ENCODE measurements around the gene C4BPB. TPM values are rescaled to one million over a fixed set of nuclear protein-coding genes. Genes with fewer than 3 reads are reported as not detected.

C4BPB gene
- total RNA-seq, 1 experiment from 2014 or later: not detected

- no peak overlapping the region for H2BK12ac ChIP-seq (ENCODE audit: insufficient read length, low read depth, low read length)
- H3K4me3 Mint-ChIP-seq: no peak overlapping the region
- H4K20me1 ChIP-seq (ENCODE audit: control insufficient read depth, insufficient read depth, insufficient read length): no peaks in the 10 kb centered on the region
These were observed 41.8 kb downstream of the C4BPB start for GRCh38 chr1:207130252-207131036.

More at GRCh38 chr1:207130252-207131036, 41.8 kb downstream of the C4BPB start:
- DNase-seq: no peak
- H2BK5ac ChIP-seq (ENCODE audit: insufficient read length, low read length): no peak overlapping the region
- Mint-ChIP-seq H3K9me3 (peaks cover 9 to 11% of the 10 kb centered on the region in 2 experiments), H3K4me1 (peaks cover 5% of the 10 kb centered on the region in 2 experiments; a peak in 3 of 4 replicates), H3K36me3 (ENCODE audit: insufficient read depth in 1 of 3, low read depth in 3 of 3) (peaks cover 0 to 14% (median 0%) of the 10 kb centered on the region in 3 experiments; a peak in 3 of 7 replicates), H3K27me3 (ENCODE audit: low read depth) (no peaks in the 10 kb centered on the region), H3K27ac (no peak overlapping the region)
- H3K56ac ChIP-seq (ENCODE audit: insufficient read length, low read depth, low read length): no peak overlapping the region
- no peak overlapping the region for H3K27ac ChIP-seq (ENCODE audit: insufficient read length, low read depth, low read length)
- H2BK20ac ChIP-seq (ENCODE audit: low read depth, low read length, poor library complexity, severe bottlenecking): no peak overlapping the region
- no peak overlapping the region for H3T11ph ChIP-seq (ENCODE audit: low read length)
- no peak overlapping the region for H3K18ac ChIP-seq (ENCODE audit: insufficient read length, low read depth, low read length)
- no peaks in the 10 kb centered on the region for H3K23me2 ChIP-seq (ENCODE audit: insufficient read length, low read depth, low read length, poor library complexity, severe bottlenecking)
- H4K8ac ChIP-seq (replicated peaks; ENCODE audit: insufficient read length, low read depth, low read length): no peak overlapping the region
- no peak overlapping the region for H2BK15ac ChIP-seq (ENCODE audit: low read depth, low read length)
- no peak overlapping the region for H3K14ac ChIP-seq (ENCODE audit: insufficient read depth, low read length)
- H4K91ac ChIP-seq (ENCODE audit: insufficient read length, low read depth, low read length): no peak overlapping the region
- no peak overlapping the region for H2BK120ac ChIP-seq (ENCODE audit: low read depth, low read length, poor library complexity, severe bottlenecking)
- H3K4me2 ChIP-seq (ENCODE audit: insufficient read depth, insufficient read length, low read length): no peak overlapping the region
- H4K5ac ChIP-seq (ENCODE audit: insufficient read length, low read depth, low read length): no peak overlapping the region
- no peak overlapping the region for H2AK5ac ChIP-seq (ENCODE audit: insufficient read length, low read length)
- H3K27me3 ChIP-seq (ENCODE audit: insufficient read depth, low read length): no peaks in the 10 kb centered on the region
- WGBS (ENCODE audit: extremely low coverage, insufficient read length, low lambda C conversion rate): no CpG with 5 or more reads among the region's 1 CpG
- no peak overlapping the region for H3K9ac ChIP-seq (ENCODE audit: extremely low read depth, insufficient read length, low read length)
- no peaks in the 10 kb centered on the region for H3K9me3 ChIP-seq (ENCODE audit: control insufficient read depth, low read depth, low read length)
- H2AFZ ChIP-seq (ENCODE audit: low read length): no peak overlapping the region
- H3K79me2 ChIP-seq (ENCODE audit: insufficient read depth, low read length): no peaks in the 10 kb centered on the region
- H3K23ac ChIP-seq (ENCODE audit: insufficient read length, low read depth, low read length): no peak overlapping the region
- H3K79me1 ChIP-seq (ENCODE audit: insufficient read depth, low read depth, low read length, poor library complexity, severe bottlenecking): no peaks in the 10 kb centered on the region
- H3K4ac ChIP-seq (ENCODE audit: low read depth, low read length): no peak overlapping the region
- no peak for TF ChIP-seq CTCF (conservative IDR thresholded peaks at IDR 0.05)
- no peaks in the 10 kb centered on the region for H3K4me1 ChIP-seq (ENCODE audit: insufficient read depth, low read length)
